Activated T-helper 2 cell treated with anti-CD3 and anti-CD28 coated beads, Interferon-gamma antibody, Interleukin-2, Interleukin-4, amounts not matched to agents 10 μg/mL and 5 μg/mL and 100 μg/mL, durations not matched to agents 14 hours and 24 hours and 36 hours (primary cell): ENCODE results near the gene GGCT. TPM values are rescaled to one million over a fixed set of nuclear protein-coding genes. Genes with fewer than 3 reads are reported as not detected.
A peak's percentile ranks its signal among the peaks of the same experiment; 100 is the strongest.
"Not testable (repeated sequence)": the region's sequence is repeated elsewhere in the genome, so short reads cannot be mapped to it uniquely, and the experiment has no call there.

ENCODE experiments used
- DNase-seq: peaks from one replicate; pipeline ENCODE4 v3.0.0; 2021; ENCODE audit warnings: low spot score
- H3K27ac Mint-ChIP-seq: one replicate; pipeline ENCODE4 v1.8.0; 2021; ENCODE audit warnings: mixed read lengths
- H3K27me3 Mint-ChIP-seq: one replicate; pipeline ENCODE4 v1.8.0; 2021; ENCODE audit warnings: low read depth, mixed read lengths
- H3K36me3 Mint-ChIP-seq: one replicate; pipeline ENCODE4 v1.8.0; 2021; ENCODE audit warnings: low read depth, mixed read lengths
- H3K4me1 Mint-ChIP-seq: one replicate; pipeline ENCODE4 v1.8.0; 2021; ENCODE audit warnings: low read depth, mixed read lengths
- H3K4me3 Mint-ChIP-seq: one replicate; pipeline ENCODE4 v1.8.0; 2021; ENCODE audit warnings: low read depth, mild to moderate bottlenecking, moderate library complexity, mixed read lengths
- H3K9me3 Mint-ChIP-seq: one replicate; pipeline ENCODE4 v1.8.0; 2021; ENCODE audit warnings: mixed read lengths
- intact Hi-C: fragments of 100-400 bp; cut with micrococcal nuclease; formaldehyde crosslinking; loops from one replicate; pipeline ENCODE4 v1.15.1; 2023
- total RNA-seq: library from RNA; stranded (reverse); gene quantifications from 2 replicates; pipeline ENCODE4 v1.2.3, GENCODE V29; 2022

Gene GGCT
- 71.6 and 72.7 TPM in 2 replicates for total RNA-seq

- Mint-ChIP-seq H3K27ac (peak within 1 kb of the TSS; percentile 88), H3K4me3 (peak within 1 kb of the TSS; percentile 85), H3K4me1 (peaks cover 50% of the 10 kb centered on the region), H3K27me3 (no peaks in the 10 kb centered on the region), H3K36me3 (peaks cover 40% of the 10 kb centered on the region), H3K9me3 (peaks cover 6% of the 10 kb centered on the region)
- intact Hi-C loops: loop anchor here (1.0 to 10.0 kb wide), 5 partner anchors 26 to 476 kb away; partner anchors contain the start of genes GARS1, NOD1, PLEKHA8 and ZNRF2
- DNase-seq: peak; percentile 97
Measured at GRCh38 chr7:30504301-30505173, at the start of gene GGCT. TSS of gene GGCT (minus strand) at chr7:30504829. CDS start at chr7:30504709, 120 bp downstream.

- H3K36me3 Mint-ChIP-seq: peaks cover 11% of the 10 kb centered on the region
- no peak overlapping the region for H3K4me3 Mint-ChIP-seq
- intact Hi-C loops: no loop called here
- no peaks in the 10 kb centered on the region for H3K9me3 Mint-ChIP-seq
- DNase-seq: no peak
- H3K27me3 Mint-ChIP-seq: no peaks in the 10 kb centered on the region
- H3K4me1 Mint-ChIP-seq: peaks cover 5% of the 10 kb centered on the region
- no peak overlapping the region for H3K27ac Mint-ChIP-seq
Measured at GRCh38 chr7:30553546-30553945, 48.9 kb upstream of the GGCT start.

GRCh38 chr7:30553141-30553540 lies 48.5 kb upstream of the GGCT start:
- Mint-ChIP-seq H3K9me3 (no peaks in the 10 kb centered on the region), H3K27ac (no peak overlapping the region), H3K27me3 (no peaks in the 10 kb centered on the region), H3K4me1 (peaks cover 5% of the 10 kb centered on the region), H3K36me3 (peaks cover 11% of the 10 kb centered on the region), H3K4me3 (no peak overlapping the region)
- intact Hi-C loops: no loop called here
- no peak for DNase-seq

GRCh38 chr7:30552330-30552729 lies 47.7 kb upstream of the GGCT start:
- Mint-ChIP-seq H3K4me3 (no peak overlapping the region), H3K36me3 (peaks cover 11% of the 10 kb centered on the region), H3K27me3 (no peaks in the 10 kb centered on the region), H3K4me1 (peaks cover 5% of the 10 kb centered on the region), H3K27ac (no peak overlapping the region), H3K9me3 (no peaks in the 10 kb centered on the region)
- DNase-seq: no peak
- intact Hi-C loops: no loop called here

- H3K36me3 Mint-ChIP-seq: peaks cover 11% of the 10 kb centered on the region
- H3K4me1 Mint-ChIP-seq: peaks cover 5% of the 10 kb centered on the region
- no peak for DNase-seq
- H3K27ac Mint-ChIP-seq: no peak overlapping the region
- no peaks in the 10 kb centered on the region for H3K27me3 Mint-ChIP-seq
- no peak overlapping the region for H3K4me3 Mint-ChIP-seq
- H3K9me3 Mint-ChIP-seq: no peaks in the 10 kb centered on the region
- intact Hi-C loops: loop anchor here (5.0 kb wide), 1 partner anchor 192 kb away; no protein-coding TSS in a partner anchor
Measured at GRCh38 chr7:30549931-30550493, 45.4 kb upstream of the GGCT start.

- no peak for DNase-seq
- intact Hi-C loops: loop anchor here (5.0 kb wide), 1 partner anchor 193 kb away; no protein-coding TSS in a partner anchor
- peaks cover 10% of the 10 kb centered on the region for H3K4me1 Mint-ChIP-seq
- H3K9me3 Mint-ChIP-seq: no peaks in the 10 kb centered on the region
- H3K4me3 Mint-ChIP-seq: no peak overlapping the region
- peaks cover 10% of the 10 kb centered on the region for H3K36me3 Mint-ChIP-seq
- no peak overlapping the region for H3K27ac Mint-ChIP-seq
- H3K27me3 Mint-ChIP-seq: no peaks in the 10 kb centered on the region
Measured at GRCh38 chr7:30548845-30549244, 44.2 kb upstream of the GGCT start.

GRCh38 chr7:30546596-30546995 lies 42.0 kb upstream of the GGCT start:
- Mint-ChIP-seq H3K4me3 (no peak overlapping the region), H3K9me3 (no peaks in the 10 kb centered on the region), H3K4me1 (peaks cover 11% of the 10 kb centered on the region), H3K27me3 (no peaks in the 10 kb centered on the region), H3K36me3 (peaks cover 12% of the 10 kb centered on the region), H3K27ac (no peak overlapping the region)
- DNase-seq: no peak
- intact Hi-C loops: loop anchor here (5.0 kb wide), 1 partner anchor 196 kb away; no protein-coding TSS in a partner anchor

GRCh38 chr7:30545791-30546555 lies 41.3 kb upstream of the GGCT start:
- Mint-ChIP-seq H3K27me3 (no peaks in the 10 kb centered on the region), H3K4me3 (no peak overlapping the region), H3K36me3 (peaks cover 12% of the 10 kb centered on the region), H3K9me3 (no peaks in the 10 kb centered on the region), H3K27ac (no peak overlapping the region), H3K4me1 (peaks cover 8% of the 10 kb centered on the region)
- DNase-seq: no peak
- intact Hi-C loops: loop anchor here (5.0 kb wide), 1 partner anchor 196 kb away; no protein-coding TSS in a partner anchor

- intact Hi-C loops: no loop called here
- H3K9me3 Mint-ChIP-seq: no peaks in the 10 kb centered on the region
- H3K36me3 Mint-ChIP-seq: peaks cover 10% of the 10 kb centered on the region
- H3K4me3 Mint-ChIP-seq: no peak overlapping the region
- DNase-seq: no peak
- H3K27me3 Mint-ChIP-seq: no peaks in the 10 kb centered on the region
- H3K4me1 Mint-ChIP-seq: peaks cover 6% of the 10 kb centered on the region
- H3K27ac Mint-ChIP-seq: no peak overlapping the region
Measured at GRCh38 chr7:30543813-30544525, 39.3 kb upstream of the GGCT start.

GRCh38 chr7:30543115-30543514 lies 38.5 kb upstream of the GGCT start:
- H3K4me3 Mint-ChIP-seq, H3K27ac Mint-ChIP-seq, H3K9me3 Mint-ChIP-seq, H3K4me1 Mint-ChIP-seq, intact Hi-C loops, H3K27me3 Mint-ChIP-seq, DNase-seq: not testable (repeated sequence)
- H3K36me3 Mint-ChIP-seq: peaks cover 15% of the 10 kb centered on the region

- DNase-seq: no peak
- Mint-ChIP-seq H3K27ac (no peak overlapping the region), H3K27me3 (no peaks in the 10 kb centered on the region), H3K4me1 (peaks cover 2% of the 10 kb centered on the region), H3K36me3 (peaks cover 9% of the 10 kb centered on the region), H3K4me3 (no peak overlapping the region), H3K9me3 (no peaks in the 10 kb centered on the region)
- intact Hi-C loops: no loop called here
Measured at GRCh38 chr7:30533886-30534285, 29.3 kb upstream of the GGCT start.

GRCh38 chr7:30531286-30531685 lies 26.7 kb upstream of the GGCT start:
- H3K4me3 Mint-ChIP-seq: no peak overlapping the region
- intact Hi-C loops: no loop called here

More at GRCh38 chr7:30531286-30531685, 26.7 kb upstream of the GGCT start:
- Mint-ChIP-seq H3K9me3 (no peaks in the 10 kb centered on the region), H3K4me1 (peaks cover 2% of the 10 kb centered on the region), H3K27me3 (no peaks in the 10 kb centered on the region), H3K36me3 (no peaks in the 10 kb centered on the region), H3K27ac (no peak overlapping the region)
- no peak for DNase-seq
